ENCODE data around the gene PYGM.

The PYGM gene

DNA sequence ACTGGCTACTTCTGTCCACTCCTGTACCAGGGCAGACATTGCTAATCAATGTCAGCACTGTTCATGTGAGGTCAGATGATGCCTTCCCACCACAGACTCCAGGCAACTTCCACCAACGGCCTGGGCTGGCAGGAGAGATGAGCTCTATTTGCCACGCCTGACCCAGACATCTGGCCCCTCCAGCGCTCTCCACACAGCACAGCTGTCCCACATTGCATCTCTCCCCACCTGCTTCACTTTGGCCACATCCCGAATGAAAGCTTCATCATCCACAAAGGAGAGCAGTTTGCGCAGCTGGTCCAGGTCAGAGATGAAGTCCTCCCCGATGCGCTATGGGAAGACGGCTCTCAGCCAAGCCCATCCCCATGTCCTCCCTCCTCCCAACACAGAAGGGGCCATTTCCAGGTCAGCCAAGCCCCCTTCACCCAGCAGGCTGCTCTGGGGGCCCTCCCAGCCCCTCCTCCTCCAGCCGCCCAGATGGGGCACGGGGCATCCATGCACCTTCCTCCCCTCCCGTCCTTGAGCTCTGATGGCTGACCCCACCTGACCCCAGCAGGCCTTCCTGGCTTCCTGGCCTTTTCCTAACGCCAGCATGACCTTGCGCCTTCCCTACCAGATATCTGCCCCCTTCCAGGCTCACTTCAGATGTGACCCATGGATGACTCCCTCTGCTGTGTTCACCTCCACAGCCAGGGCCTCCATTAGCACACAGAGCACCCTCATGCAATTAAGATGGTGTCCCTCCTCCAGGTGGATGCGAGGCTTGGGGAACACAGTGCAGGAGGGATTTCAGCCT is 7.4 kb downstream of the PYGM start:
- no peak for DNase-seq

- DNase-seq = no peak
Measured at GRCh38 chr11:64751580-64751979, 8.2 kb downstream of the PYGM start.

GRCh38 chr11:64751136-64751535 is 8.6 kb downstream of the PYGM start:
- no peak for DNase-seq

DNA sequence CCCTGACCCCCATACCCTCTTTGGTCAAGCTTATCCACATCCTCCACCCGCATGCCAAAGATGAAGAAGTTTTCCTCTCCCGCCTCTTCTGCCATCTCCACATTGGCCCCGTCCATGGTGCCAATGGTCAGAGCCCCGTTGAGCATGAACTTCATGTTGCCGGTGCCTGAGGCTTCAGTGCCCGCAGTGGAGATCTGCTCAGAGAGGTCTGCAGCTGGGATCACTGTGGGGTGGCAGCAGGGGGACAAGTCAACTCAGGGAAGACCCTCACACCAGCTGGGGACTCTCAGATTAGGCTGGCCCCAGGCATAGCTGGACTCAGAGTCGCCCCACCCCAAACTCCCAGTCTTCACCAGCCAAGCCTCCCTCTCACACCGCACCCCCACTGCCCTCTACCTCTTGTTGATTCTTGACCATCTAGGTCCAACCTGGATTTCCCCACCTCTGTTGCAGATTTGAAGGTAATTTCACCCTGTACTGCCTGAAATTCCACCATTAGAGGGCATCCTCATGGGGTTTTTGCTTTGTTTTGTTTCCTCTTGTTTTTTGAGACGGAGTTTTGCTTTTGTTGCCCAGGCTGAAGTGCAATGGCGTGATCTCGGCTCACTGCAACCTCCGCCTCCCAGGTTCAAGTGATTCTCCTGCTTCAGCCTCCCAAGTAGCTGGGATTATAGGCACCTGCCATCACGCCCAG is 9.3 kb downstream of the PYGM start:
- DNase-seq = no peak

- no peak for DNase-seq
Measured at GRCh38 chr11:64747961-64748665, 11.7 kb downstream of the PYGM start.

- DNase-seq = no peak
Measured at GRCh38 chr11:64746486-64746885, 13.3 kb downstream of the PYGM start.

- DNase-seq = peak; percentile 80
Measured at GRCh38 chr11:64745521-64746328, 14.0 kb downstream of the PYGM start.

DNA sequence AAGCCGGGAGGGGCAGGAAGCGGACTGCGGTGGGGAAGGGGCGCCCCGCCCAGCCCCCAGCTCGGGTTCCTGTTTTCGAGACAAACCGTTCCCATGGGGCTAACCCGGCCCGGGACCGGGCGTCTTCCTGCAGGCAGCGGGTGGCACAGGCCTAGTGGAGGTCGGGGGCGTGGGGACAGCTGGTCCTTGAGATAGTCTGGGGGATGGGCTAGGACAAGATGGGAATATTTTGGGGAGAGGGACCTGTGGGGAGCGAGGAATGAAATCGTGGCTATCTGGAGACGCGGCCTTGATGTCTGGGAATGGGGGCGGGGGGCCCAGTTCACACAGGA is 14.6 kb downstream of the PYGM start:
- DNase-seq = peak; percentile 84

- no peak for DNase-seq
Measured at GRCh38 chr11:64744544-64745188, 15.1 kb downstream of the PYGM start.

DNA sequence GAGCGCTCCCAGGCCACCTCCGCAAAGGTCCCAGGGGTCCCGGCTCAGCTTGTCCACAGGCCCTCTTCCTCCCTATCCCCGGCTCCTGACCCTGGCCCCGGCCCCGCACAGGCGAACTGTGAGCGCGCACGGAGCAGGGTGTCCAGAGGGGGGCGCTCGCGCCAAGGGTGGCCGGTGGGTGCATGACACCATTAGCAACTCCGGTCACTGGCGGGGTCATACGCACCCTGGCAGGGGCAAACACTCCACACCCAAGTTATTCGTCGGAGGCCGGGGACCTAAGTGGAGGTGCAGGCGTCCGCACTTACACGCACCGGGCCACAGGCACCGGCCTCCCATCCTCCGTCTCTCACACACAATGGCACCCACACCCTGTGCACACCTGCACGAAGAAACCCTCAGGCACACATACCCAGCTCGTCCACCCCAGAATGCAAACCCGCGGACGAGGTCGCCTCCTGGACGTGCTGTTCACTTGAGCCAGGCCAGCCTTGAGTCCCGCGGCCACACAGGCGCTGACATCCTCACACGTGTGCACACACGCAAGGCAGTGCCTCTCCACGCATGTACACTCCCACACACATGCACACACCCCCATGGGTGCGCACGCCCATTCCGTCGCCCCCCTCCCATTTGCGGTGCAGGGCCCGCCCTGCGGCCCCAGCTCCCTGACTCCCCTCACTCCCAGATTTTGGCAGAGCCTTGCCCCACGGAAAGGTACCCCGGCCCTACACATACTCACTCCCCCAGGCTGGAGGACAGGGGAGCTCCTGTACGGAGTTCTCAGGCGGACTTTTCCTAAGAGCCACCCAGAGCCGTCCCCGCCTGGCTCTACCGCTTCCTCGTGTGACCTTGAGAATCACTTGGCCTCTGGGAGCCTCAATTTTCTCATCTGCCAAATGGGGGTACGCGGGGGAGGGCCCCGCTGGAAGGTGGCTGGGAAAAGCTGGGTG is 15.9 kb downstream of the PYGM start, which contains the start of gene RASGRP2:
RASGRP2 (minus strand) TSS at position 552 of the 953 bp plus-strand sequence. CDS start 1,276 bp downstream, outside the sequence.
- DNase-seq = peak; percentile 78

DNA sequence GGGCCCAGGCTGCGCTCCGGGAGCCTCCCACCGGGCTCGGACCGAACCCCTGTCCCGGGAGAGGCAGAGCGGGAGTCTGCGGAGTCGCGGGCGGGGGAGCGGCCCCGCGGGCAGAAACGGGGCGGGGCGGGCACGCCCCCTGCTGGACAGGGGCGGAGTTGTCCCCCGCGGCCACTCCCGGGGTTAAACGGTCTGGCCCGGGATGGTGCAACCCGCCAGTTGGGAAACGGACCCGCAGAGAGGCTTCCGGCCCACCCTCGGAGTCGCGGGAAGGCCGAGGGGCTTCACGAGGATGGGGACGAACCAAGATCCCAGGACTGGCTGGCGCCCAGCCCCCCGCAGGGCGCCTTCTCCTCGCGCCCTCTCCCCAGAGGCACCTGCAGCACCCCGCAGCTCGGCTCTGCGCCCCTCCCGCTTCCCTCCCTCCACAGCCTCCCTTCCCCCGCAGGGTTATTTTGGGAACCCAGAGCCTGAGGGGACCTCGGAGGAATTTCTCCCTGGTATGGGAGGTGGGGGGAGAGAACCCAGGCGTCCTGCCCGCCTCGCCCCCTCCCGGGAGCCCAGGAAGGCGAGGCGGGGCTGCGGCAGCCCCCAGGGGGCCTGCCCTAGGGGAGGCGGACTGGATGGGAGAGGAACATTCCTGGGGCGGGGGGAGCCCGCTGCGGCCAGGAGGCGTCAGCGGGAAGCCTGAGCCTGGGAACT is 16.7 kb downstream of the PYGM start:
- DNase-seq = peak; percentile 70

DNA sequence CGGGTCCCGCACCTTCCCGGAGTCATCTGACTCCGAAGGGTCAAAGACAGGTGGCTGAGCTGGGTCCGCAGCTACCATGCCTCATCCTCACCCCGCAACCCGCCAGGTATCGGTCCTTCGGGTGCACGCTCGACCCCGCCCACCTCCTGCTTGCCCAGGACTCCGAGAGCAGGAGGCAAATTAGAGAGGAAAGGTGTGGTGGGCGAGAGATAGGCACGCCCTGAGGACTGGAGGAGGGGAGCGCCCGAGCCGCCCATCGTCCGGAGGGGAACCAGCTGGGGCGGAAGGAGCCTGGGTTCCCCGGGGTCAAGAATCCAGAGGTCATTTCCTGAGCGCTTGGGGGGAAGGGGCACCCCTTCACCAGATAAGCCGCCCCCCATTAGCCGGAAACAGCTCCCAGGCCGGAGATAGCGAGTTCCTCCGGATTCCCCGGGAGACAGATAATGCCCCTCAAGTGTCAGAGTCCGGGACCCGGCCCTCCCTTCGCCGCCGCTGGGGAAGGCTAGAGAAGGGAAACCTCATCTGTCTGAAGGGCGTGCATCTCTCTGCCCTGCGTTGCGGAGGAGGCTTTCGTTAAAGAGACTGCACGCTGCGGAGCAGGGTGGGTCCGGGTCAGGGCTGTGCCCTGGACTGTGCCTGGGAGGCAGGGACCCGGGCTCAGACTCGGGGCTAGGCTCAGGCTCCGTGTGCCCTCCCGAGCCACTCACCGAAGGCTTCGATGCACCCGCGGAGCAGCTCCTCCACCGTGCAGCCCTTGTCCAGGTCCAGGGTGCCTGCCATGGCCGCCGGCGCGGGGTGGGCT is 17.5 kb downstream of the PYGM start:
- DNase-seq = no peak

- DNase-seq = no peak
Measured at GRCh38 chr11:64741375-64742086, 18.2 kb downstream of the PYGM start.

GRCh38 chr11:64739871-64740270 is 19.9 kb downstream of the PYGM start:
- DNase-seq = no peak

DNA sequence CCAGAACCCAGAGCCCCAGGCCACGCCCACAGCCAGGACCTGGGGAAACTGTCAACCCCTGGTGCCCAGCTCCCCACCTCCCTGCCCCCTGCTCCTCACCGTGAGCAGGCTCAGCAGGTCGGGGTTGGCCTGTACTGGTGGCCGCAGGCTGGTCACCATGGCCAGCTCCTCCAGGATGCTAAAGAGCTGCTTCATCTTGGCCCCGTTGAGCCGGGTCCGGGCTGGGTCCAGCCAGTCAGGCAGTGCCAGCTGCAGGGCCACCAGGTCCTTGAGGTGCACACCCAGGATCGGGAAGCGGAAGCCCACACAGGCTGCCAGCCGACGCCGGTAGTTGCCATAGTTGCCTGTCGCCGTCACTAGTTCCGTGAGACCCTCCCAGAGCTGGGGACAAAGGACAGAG is 23.1 kb downstream of the PYGM start:
- DNase-seq = no peak

GRCh38 chr11:64735725-64736259 is 24.0 kb downstream of the PYGM start:
- DNase-seq = no peak

GRCh38 chr11:64734811-64735724 is 24.7 kb downstream of the PYGM start:
- no peak for DNase-seq

GRCh38 chr11:64731601-64732000 is 28.2 kb downstream of the PYGM start:
- no peak for DNase-seq
